HepG2 (cell line): Measurements from ENCODE around the gene FAM163B. TPM values are rescaled to one million over a fixed set of nuclear protein-coding genes. Genes with fewer than 3 reads are reported as not detected.

Experiments
- ATAC-seq: fragments of 200-7000 bp; cut with Tn5 transposase; 3 replicates; pipeline ENCODE4 v1.9.1; 2020; ENCODE audit warnings: mild to moderate bottlenecking, moderate library complexity
- BruUV-seq: library from RNA; stranded (reverse); fragments of 400-500 nt; replicated peaks from 2 replicates; lab custom pipeline; 2021; lab: Mats Ljungman, UMichigan
- CTCF ChIA-PET: fragments of 300-600 bp; formaldehyde crosslinking; extraction: SDS; loops from one replicate; lab custom pipeline; 2021; ENCODE audit warnings: low total read pairs, inconsistent platforms, low intra/inter-chr PET ratio; lab: Yijun Ruan, JAX
- POLR2A ChIA-PET: fragments of 350-600 bp; sonication (Branson Sonifier 250); formaldehyde crosslinking; loops from one replicate; lab custom pipeline; 2020; ENCODE audit warnings: antibody characterized with exemption, inconsistent platforms; lab: Yijun Ruan, JAX
- DNase-seq: peaks from one replicate; pipeline ENCODE4 v3.0.0-alpha.2; 2015; ENCODE audit warnings: low spot score
- FAIRE-seq: peaks from 3 replicates; lab custom pipeline; 2011; peaks lifted over from hg19 to GRCh38; lab: Jason Lieb, UNC
- H2AFZ ChIP-seq: one replicate; pipeline ENCODE4 v1.6.1; 2011; ENCODE audit warnings: low read length, inconsistent platforms
- H3K27ac ChIP-seq: fragments of 300-600 bp; 3 replicates; pipeline ENCODE4 v1.8.0; 2011; ENCODE audit warnings: mixed run types, mild to moderate bottlenecking, mixed read lengths, low read length, inconsistent platforms; ENCODE audit not compliant: insufficient read depth; ENCODE audit errors: extremely low read length
- H3K27me3 ChIP-seq, 2 experiments: fragments of 200-600 bp in 1 of 2; 2 replicates in 1 of 2; 3 replicates in 1 of 2; pipeline versions ENCODE4 v1.6.0 to v1.8.0; 2011; ENCODE audit warnings: low read length in 2 of 2, mild to moderate bottlenecking in 2 of 2, moderate library complexity in 2 of 2, inconsistent platforms in 1 of 2; ENCODE audit not compliant: insufficient read depth in 2 of 2, control insufficient read depth in 1 of 2
- H3K36me3 ChIP-seq, 2 experiments: fragments of 200-600 bp in 1 of 2; replicated peaks in 1 of 2; 2 replicates in 1 of 2; 3 replicates in 1 of 2; pipeline versions ENCODE4 v1.5.1 to v1.8.0; 2011; ENCODE audit warnings: low read length in 2 of 2, inconsistent platforms in 1 of 2; ENCODE audit not compliant: insufficient read depth in 2 of 2, control insufficient read depth in 1 of 2
- H3K4me1 ChIP-seq: 2 replicates; pipeline ENCODE4 v1.5.1; 2012; ENCODE audit warnings: low read length, inconsistent platforms; ENCODE audit not compliant: insufficient read depth
- H3K4me2 ChIP-seq: 2 replicates; pipeline ENCODE4 v1.6.0; 2011; ENCODE audit warnings: low read depth, low read length, inconsistent platforms
- H3K4me3 ChIP-seq, 3 experiments: fragments of 200-600 bp in 1 of 3; sonication (generic), shearing (Covaris generic) in 1 of 3; replicated peaks in 1 of 3; 2 replicates each; pipeline ENCODE4 v1.5.1; 2011 to 2016; ENCODE audit warnings: low read length in 3 of 3, inconsistent platforms in 2 of 3, low read depth in 2 of 3, mild to moderate bottlenecking in 2 of 3, control low read depth in 1 of 3, mixed read lengths in 1 of 3; ENCODE audit not compliant: insufficient read depth in 1 of 3
- H3K79me2 ChIP-seq: one replicate; pipeline ENCODE4 v1.6.1; 2011; ENCODE audit warnings: low read length, inconsistent platforms; ENCODE audit not compliant: insufficient read depth
- H3K9ac ChIP-seq: 2 replicates; pipeline ENCODE4 v1.6.0; 2011; ENCODE audit warnings: mild to moderate bottlenecking, low read depth, low read length, inconsistent platforms; ENCODE audit not compliant: insufficient read depth
- H3K9me3 ChIP-seq: 2 replicates; pipeline ENCODE4 v1.5.1; 2012; ENCODE audit warnings: mild to moderate bottlenecking, low read length
- H4K20me1 ChIP-seq: 2 replicates; pipeline ENCODE4 v1.6.0; 2011; ENCODE audit warnings: inconsistent platforms, mild to moderate bottlenecking, low read length, moderate library complexity; ENCODE audit not compliant: insufficient read depth
- HES4 ChIP-seq: sonication (generic); formaldehyde crosslinking; IDR thresholded peaks from 2 replicates; pipeline ENCODE4 v1.9.0; 2021; ENCODE audit warnings: mild to moderate bottlenecking, missing genetic modification reagents, borderline replicate concordance
- JDP2 ChIP-seq: sonication (generic); formaldehyde crosslinking; IDR thresholded peaks from 2 replicates; pipeline ENCODE4 v1.8.1; 2022; ENCODE audit warnings: missing genetic modification reagents, borderline replicate concordance
- MED8 ChIP-seq: sonication (generic); formaldehyde crosslinking; IDR thresholded peaks from 2 replicates; pipeline ENCODE4 v1.8.1; 2023; ENCODE audit warnings: mild to moderate bottlenecking, missing genetic modification reagents; ENCODE audit not compliant: insufficient replicate concordance
- NBN ChIP-seq: fragments of 450-650 bp; conservative IDR thresholded peaks from 2 replicates; pipeline ENCODE4 v1.6.1; 2017
- NFKBIZ ChIP-seq: IDR thresholded peaks from 2 replicates; pipeline ENCODE4 v1.6.1; 2018; ENCODE audit warnings: missing genetic modification reagents, missing compliant biosample characterization
- ZFP1 ChIP-seq: IDR thresholded peaks from 2 replicates; pipeline ENCODE4 v1.6.1; 2016
- ZNF329 ChIP-seq: sonication (generic); formaldehyde crosslinking; IDR thresholded peaks from 2 replicates; pipeline ENCODE4 v1.9.0; 2021; ENCODE audit warnings: low read depth, mild to moderate bottlenecking, missing genetic modification reagents
- ZNF484 ChIP-seq: sonication (generic); formaldehyde crosslinking; IDR thresholded peaks from 2 replicates; pipeline ENCODE4 v1.5.1; 2020; ENCODE audit warnings: mild to moderate bottlenecking, low read depth, missing genetic modification reagents, borderline replicate concordance
- WGBS: methylation state at CpG from one replicate; pipeline ENCODE4 v1.1.6; 2017; ENCODE audit warnings: low lambda C conversion rate; 5-methylcytosine and 5-hydroxymethylcytosine counted together
- in situ Hi-C: cut with HindIII; loops from 2 replicates; pipeline ENCODE4 v1.10.0; 2017; ENCODE audit warnings: low pct_unique_long_range_greater_than_20kb; ENCODE audit not compliant: extremely low pct_ligation_motif_present
- intact Hi-C: fragments of 100-400 bp; cut with micrococcal nuclease; formaldehyde crosslinking; loops from one replicate; pipeline ENCODE4 v1.10.0; 2022; ENCODE audit not compliant: unreplicated experiment
- polyA plus RNA-seq, 8 experiments: library from polyadenylated mRNA; depleted of rRNA in 3 of 8; stranded (reverse) in 7 of 8; unstranded in 1 of 8; fragments of >200 nt; fragmentation: Illumina TruSeq in 4 of 8; extraction: Trizol in 4 of 8; gene quantifications; 2 replicates each; pipeline versions ENCODE4 v1.2.1 to v1.2.3, GENCODE V29; 2011 to 2016; ENCODE audit warnings: low read depth in 4 of 8, missing spikeins in 1 of 8, mixed read lengths in 1 of 8; ENCODE audit not compliant: insufficient read depth in 1 of 8
- total RNA-seq, 5 experiments: library from RNA; depleted of rRNA; stranded (reverse); fragments of >200 nt; fragmentation: Illumina TruSeq; extraction: Trizol; gene quantifications; 2 replicates each; pipeline ENCODE4 v1.2.3, GENCODE V29; 2016; ENCODE audit warnings: low read depth in 1 of 5
- TF ChIP-seq, protein P1 (sequence below): sonication (generic); formaldehyde crosslinking; IDR thresholded peaks from 2 replicates; pipeline ENCODE4 v1.5.0; 2020; ENCODE audit warnings: mild to moderate bottlenecking, missing genetic modification reagents, moderate library complexity
- TF ChIP-seq, protein P2 (sequence below): IDR thresholded peaks from 2 replicates; pipeline ENCODE4 v1.6.1; 2016; ENCODE audit warnings: missing compliant biosample characterization, missing genetic modification reagents, borderline replicate concordance

FAM163B gene
- total and polyA plus RNA-seq, 2 of the 13 experiments (the other 11 are each of a cell fraction or from before 2014, with no cell fraction given) = not detected

GRCh38 chr9:133594310-133594709 is 14.9 kb downstream of the FAM163B start:
- 44% methylated on average over 2 of the region's 2 CpGs for WGBS
- Histone ChIP-seq H3K36me3 (no peaks in the 10 kb centered on the region), H3K4me3 (no peak overlapping the region), H3K9me3 (peaks cover 21% of the 10 kb centered on the region), H4K20me1 (no peaks in the 10 kb centered on the region), H3K27ac (no peak overlapping the region), H3K27me3 (peaks cover 2 to 40% of the 10 kb centered on the region in 2 experiments; a peak in 4 of 5 replicates), H3K79me2 (no peaks in the 10 kb centered on the region), H3K4me1 (no peaks in the 10 kb centered on the region), H2AFZ (no peak overlapping the region)
- CTCF ChIA-PET = no interaction called here
- FAIRE-seq = no peak
- in situ Hi-C loops = no loop called here
- POLR2A ChIA-PET = no interaction called here
- intact Hi-C loops = no loop called here
- no peak for DNase-seq
- ATAC-seq = no peak
- no TSS peak for BruUV-seq
- TF ChIP-seq, protein P1, sequence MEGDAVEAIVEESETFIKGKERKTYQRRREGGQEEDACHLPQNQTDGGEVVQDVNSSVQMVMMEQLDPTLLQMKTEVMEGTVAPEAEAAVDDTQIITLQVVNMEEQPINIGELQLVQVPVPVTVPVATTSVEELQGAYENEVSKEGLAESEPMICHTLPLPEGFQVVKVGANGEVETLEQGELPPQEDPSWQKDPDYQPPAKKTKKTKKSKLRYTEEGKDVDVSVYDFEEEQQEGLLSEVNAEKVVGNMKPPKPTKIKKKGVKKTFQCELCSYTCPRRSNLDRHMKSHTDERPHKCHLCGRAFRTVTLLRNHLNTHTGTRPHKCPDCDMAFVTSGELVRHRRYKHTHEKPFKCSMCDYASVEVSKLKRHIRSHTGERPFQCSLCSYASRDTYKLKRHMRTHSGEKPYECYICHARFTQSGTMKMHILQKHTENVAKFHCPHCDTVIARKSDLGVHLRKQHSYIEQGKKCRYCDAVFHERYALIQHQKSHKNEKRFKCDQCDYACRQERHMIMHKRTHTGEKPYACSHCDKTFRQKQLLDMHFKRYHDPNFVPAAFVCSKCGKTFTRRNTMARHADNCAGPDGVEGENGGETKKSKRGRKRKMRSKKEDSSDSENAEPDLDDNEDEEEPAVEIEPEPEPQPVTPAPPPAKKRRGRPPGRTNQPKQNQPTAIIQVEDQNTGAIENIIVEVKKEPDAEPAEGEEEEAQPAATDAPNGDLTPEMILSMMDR = no peak
- TF ChIP-seq ZNF329 (CRISPR knock-in tag) (peak; percentile 98), MED8 (CRISPR knock-in tag) (no peak)
- TF ChIP-seq, all 625 proteins: peak for 1
- no peak overlapping the region for H3K4me2 ChIP-seq
- H3K9ac ChIP-seq = no peak overlapping the region

DNA sequence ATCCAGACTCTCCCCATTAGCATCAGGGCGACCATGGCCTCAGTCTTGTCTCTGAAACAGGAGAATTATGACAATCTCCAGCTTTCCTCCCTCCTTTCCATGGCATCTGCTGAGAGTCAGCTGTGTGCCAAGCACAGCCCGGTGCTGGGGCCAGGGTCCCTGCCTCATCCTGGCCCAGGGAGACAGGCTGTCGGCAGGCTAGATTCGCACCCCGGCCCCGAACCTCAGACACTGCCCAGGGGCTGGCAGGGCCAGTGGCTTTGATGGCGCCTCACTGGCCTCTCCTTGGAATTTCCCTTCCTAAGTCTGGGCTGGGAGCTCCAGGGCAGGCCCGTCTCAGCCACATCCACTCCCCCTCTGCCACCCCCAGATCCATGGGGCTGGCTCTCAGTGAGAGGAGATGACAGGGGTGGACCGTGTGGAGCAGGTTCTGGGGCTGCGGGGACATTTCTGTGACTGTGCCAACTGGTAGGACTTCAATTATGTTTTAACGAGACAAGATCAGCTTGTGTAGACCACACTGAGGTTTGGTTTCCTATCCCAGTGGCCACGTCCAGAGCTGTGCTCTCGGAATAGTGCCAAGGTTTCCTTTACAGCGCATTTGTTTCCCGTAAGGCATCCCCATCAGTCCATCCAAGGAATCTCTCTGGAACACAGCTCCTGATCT is 15.5 kb downstream of the FAM163B start:
- Histone ChIP-seq H3K27me3 (peaks cover 2 to 42% of the 10 kb centered on the region in 2 experiments; a peak in 4 of 5 replicates), H3K4me1 (no peaks in the 10 kb centered on the region), H3K27ac (no peak overlapping the region), H3K9me3 (peaks cover 21% of the 10 kb centered on the region), H4K20me1 (no peaks in the 10 kb centered on the region), H3K4me2 (no peak overlapping the region), H2AFZ (no peak overlapping the region), H3K4me3 (no peak overlapping the region), H3K79me2 (no peaks in the 10 kb centered on the region), H3K9ac (no peak overlapping the region), H3K36me3 (no peaks in the 10 kb centered on the region)
- intact Hi-C loops (no loop called here), in situ Hi-C loops (no loop called here)
- BruUV-seq = no TSS peak
- POLR2A ChIA-PET = no interaction called here
- FAIRE-seq (no peak), DNase-seq (no peak), ATAC-seq (no peak)
- CTCF ChIA-PET = no interaction called here
- WGBS = 29% methylated on average over 12 of the region's 15 CpGs
- TF ChIP-seq NBN (no peak), NFKBIZ (no peak), JDP2 (CRISPR knock-in tag) (no peak), ZNF484 (no peak), ZFP1 (CRISPR knock-in tag) (no peak), HES4 (no peak)
- TF ChIP-seq, protein P2, sequence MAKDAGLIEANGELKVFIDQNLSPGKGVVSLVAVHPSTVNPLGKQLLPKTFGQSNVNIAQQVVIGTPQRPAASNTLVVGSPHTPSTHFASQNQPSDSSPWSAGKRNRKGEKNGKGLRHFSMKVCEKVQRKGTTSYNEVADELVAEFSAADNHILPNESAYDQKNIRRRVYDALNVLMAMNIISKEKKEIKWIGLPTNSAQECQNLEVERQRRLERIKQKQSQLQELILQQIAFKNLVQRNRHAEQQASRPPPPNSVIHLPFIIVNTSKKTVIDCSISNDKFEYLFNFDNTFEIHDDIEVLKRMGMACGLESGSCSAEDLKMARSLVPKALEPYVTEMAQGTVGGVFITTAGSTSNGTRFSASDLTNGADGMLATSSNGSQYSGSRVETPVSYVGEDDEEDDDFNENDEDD = no peak
